ENCODE results near the gene GRK4. TPM values are rescaled to one million over a fixed set of nuclear protein-coding genes. Genes with fewer than 3 reads are reported as not detected.

GRK4 gene
- total RNA-seq, 4 donors from 2014 or later, result 4.2 to 10.5 (median 4.7) TPM

- H3K4me3 ChIP-seq (ENCODE audit: low read depth, poor library complexity, severe bottlenecking), result no peak overlapping the region
- WGBS, 2 donors, result 87 to 92% methylated on average over 12 of the region's 12 CpGs
- DNase-seq (ENCODE audit: low spot score in 2 of 2), result peak in 1 of 2 donors; percentile 78
- TF ChIP-seq POLR2A (IDR thresholded peaks at IDR 0.05) (no peak), CTCF (IDR thresholded peaks at IDR 0.05) (no peak)
- intact Hi-C loops (cut with DNase I; ENCODE audit: low total_unique reads), result no loop called here
Measured at GRCh38 chr4:2930135-2930757, 33.1 kb upstream of the GRK4 start.

GRCh38 chr4:2930758-2931511 lies 32.4 kb upstream of the GRK4 start:
- intact Hi-C loops (cut with DNase I; ENCODE audit: low total_unique reads), result no loop called here
- H3K4me3 ChIP-seq (ENCODE audit: low read depth, poor library complexity, severe bottlenecking), result no peak overlapping the region
- TF ChIP-seq CTCF (IDR thresholded peaks at IDR 0.05) (no peak), POLR2A (IDR thresholded peaks at IDR 0.05) (no peak)
- peak in 1 of 2 donors; percentile 86 for DNase-seq (ENCODE audit: low spot score in 2 of 2)
- 67 to 78% methylated on average over 13 to 22 of the region's 34 CpGs for WGBS, 2 donors

- peak in 1 of 2 donors; percentile 93 for DNase-seq (ENCODE audit: low spot score in 2 of 2)
- 72 to 73% methylated on average over 34 to 36 of the region's 38 CpGs for WGBS, 2 donors
- H3K4me3 ChIP-seq (ENCODE audit: low read depth, poor library complexity, severe bottlenecking), result no peak overlapping the region
- intact Hi-C loops (cut with DNase I; ENCODE audit: low total_unique reads), result no loop called here
- TF ChIP-seq POLR2A (IDR thresholded peaks at IDR 0.05), result no peak
- TF ChIP-seq CTCF (IDR thresholded peaks at IDR 0.05), result no peak
Measured at GRCh38 chr4:2931512-2932301, 31.7 kb upstream of the GRK4 start.

GRCh38 chr4:2932321-2932950 lies 30.9 kb upstream of the GRK4 start:
- no peak for TF ChIP-seq POLR2A (IDR thresholded peaks at IDR 0.05)
- TF ChIP-seq CTCF (IDR thresholded peaks at IDR 0.05), result no peak
- H3K4me3 ChIP-seq (ENCODE audit: low read depth, poor library complexity, severe bottlenecking), result no peak overlapping the region
- intact Hi-C loops (cut with DNase I; ENCODE audit: low total_unique reads), result no loop called here
- 63 to 75% methylated on average over 14 to 16 of the region's 18 CpGs for WGBS, 2 donors
- DNase-seq (ENCODE audit: low spot score in 2 of 2), result peak in 1 of 2 donors; percentile 85

- no peak for TF ChIP-seq POLR2A (IDR thresholded peaks at IDR 0.05)
- no peak for TF ChIP-seq CTCF (IDR thresholded peaks at IDR 0.05)
- H3K4me3 ChIP-seq (ENCODE audit: low read depth, poor library complexity, severe bottlenecking), result no peak overlapping the region
- 56 to 66% methylated on average over 10 to 15 of the region's 15 CpGs for WGBS, 2 donors
- DNase-seq (ENCODE audit: low spot score in 2 of 2), result peak in 1 of 2 donors; percentile 90
- intact Hi-C loops (cut with DNase I; ENCODE audit: low total_unique reads), result no loop called here
Measured at GRCh38 chr4:2932951-2933565, 30.3 kb upstream of the GRK4 start.
